ENCODE measurements around the gene ATP2C2.
"Not testable (repeated sequence)": the region's sequence is repeated elsewhere in the genome, so short reads cannot be mapped to it uniquely, and the experiment has no call there.

ATP2C2 gene

DNA sequence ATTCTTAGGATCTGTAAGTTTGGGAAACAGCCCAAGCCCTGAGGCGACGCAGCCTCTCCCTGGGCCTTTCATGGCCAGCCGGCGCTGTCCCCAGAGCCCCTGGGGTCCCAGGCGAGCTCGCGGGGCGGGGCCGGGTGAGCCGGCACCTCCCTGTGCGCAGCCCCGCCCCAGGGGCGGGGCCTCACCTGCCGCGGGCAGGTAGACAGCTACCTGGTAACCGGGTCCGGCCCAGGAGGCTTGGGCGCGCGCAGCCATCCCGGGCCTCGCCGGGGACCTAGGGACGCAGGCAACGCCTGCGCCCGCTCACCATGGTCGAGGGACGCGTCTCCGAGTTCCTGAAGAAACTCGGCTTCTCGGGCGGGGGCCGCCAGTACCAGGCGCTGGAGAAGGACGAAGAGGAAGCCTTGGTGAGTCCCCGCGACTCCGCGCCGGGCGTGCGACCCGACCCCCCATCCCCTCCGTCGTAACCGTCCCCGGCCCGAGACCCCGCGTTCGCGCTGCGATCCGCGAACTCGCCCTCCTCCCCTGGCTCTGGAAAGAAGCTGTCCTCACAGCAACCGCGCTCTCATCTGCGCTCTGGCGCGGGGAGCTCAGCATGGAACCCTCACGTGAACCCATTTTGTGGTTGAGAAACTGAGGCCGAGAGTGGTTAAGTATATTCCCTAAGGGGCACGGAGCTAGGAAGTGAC lies at the start of gene ATP2C2:
ATP2C2 (plus strand) TSS at position 231 of the 689 bp plus-strand sequence; CDS start at position 309, 78 bp downstream.
- no peak for DNase-seq (ENCODE audit: low read depth in 2 of 2)

GRCh38 chr16:84319146-84319760 lies 49.1 kb upstream of the ATP2C2 start:
- DNase-seq (ENCODE audit: low read depth in 2 of 2): no peak

GRCh38 chr16:84320511-84320910 lies 47.8 kb upstream of the ATP2C2 start:
- DNase-seq (ENCODE audit: low read depth in 2 of 2): no peak

- DNase-seq (ENCODE audit: low read depth in 2 of 2): no peak
These were observed 46.4 kb upstream of the ATP2C2 start for GRCh38 chr16:84321932-84322331.

GRCh38 chr16:84322749-84323148 lies 45.6 kb upstream of the ATP2C2 start:
- no peak for DNase-seq (ENCODE audit: low read depth in 2 of 2)

GRCh38 chr16:84323606-84324005 lies 44.7 kb upstream of the ATP2C2 start:
- no peak for DNase-seq (ENCODE audit: low read depth in 2 of 2)

- no peak for DNase-seq (ENCODE audit: low read depth in 2 of 2)
These were observed 43.7 kb upstream of the ATP2C2 start for GRCh38 chr16:84324434-84325262.

DNA sequence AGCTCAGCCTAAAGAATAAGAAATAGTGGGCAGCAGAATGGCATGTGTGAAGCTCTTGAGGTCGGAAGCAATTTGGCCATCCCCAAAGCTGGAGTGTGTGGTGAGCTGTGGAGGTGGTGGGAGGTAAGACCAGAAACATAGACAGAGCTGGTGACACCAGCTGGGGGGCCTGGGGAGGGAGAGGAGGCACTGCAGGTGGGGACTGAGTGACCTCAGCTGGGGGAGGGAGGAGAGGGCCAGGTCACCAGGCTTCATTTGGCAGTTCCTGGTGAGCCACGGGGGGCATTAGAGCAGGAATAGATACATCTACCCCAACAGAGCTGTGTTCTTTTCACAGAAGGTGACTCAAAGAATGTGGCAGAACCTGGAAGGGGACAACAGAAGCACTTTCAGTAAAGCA lies 41.8 kb upstream of the ATP2C2 start:
- no peak for DNase-seq (ENCODE audit: low read depth in 2 of 2)

DNA sequence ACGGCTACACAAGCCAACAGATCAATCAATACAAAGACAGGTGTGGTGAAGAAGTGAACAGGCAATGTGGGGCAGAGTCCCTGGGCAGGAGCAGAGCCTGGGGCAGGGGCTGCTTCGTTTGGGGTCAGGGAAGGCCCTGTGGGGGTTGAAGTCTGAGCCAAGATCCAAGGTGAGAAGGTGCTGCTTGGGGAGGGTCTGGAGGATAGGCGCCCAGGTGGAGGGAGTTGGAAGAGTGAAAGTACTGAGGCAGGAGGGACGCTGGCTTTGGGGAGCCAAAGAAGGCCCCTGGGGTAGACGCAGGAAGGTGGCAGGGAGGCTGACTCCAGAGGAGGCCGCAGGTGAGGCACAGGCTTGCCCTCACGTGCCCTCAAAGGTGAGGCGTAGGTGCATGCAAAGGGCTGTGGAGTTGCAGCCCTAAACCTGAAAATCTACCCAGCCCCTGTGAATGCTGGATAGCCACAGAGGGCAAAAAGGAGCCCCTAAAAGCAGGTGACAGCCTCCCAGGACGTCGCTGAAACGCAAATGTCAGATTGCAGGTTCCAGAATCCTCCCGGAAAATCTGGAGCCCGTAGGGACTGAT lies 40.3 kb upstream of the ATP2C2 start:
- DNase-seq (ENCODE audit: low read depth in 2 of 2): no peak

DNA sequence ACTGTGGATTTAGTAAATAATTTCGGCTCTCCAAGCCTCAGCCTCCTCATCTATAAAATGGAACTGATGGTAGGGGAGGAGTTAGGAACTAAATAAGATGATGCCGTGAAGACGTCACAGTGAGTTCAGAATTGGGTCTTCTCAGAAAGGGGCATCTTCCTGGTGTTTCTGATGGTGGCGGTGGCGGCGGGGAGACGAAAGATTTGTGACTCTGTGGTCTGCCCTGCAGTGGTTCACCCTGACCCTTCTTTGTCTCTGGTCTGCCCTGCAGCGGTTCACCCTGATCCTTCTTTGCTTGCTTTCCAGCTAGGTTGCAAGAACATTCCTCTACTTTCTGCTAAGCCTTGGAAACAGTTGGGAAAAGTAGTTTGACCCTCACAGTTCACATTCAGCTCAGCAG lies 39.3 kb upstream of the ATP2C2 start:
- no peak for DNase-seq (ENCODE audit: low read depth in 2 of 2)

- DNase-seq (ENCODE audit: low read depth in 2 of 2): no peak
These were observed 38.3 kb upstream of the ATP2C2 start for GRCh38 chr16:84329843-84330684.

- DNase-seq (ENCODE audit: low read depth in 2 of 2): no peak
These were observed 37.7 kb upstream of the ATP2C2 start for GRCh38 chr16:84330685-84331050.

- no peak for DNase-seq (ENCODE audit: low read depth in 2 of 2)
These were observed 36.1 kb upstream of the ATP2C2 start for GRCh38 chr16:84331998-84332780.

GRCh38 chr16:84332975-84333684 lies 35.2 kb upstream of the ATP2C2 start:
- no peak for DNase-seq (ENCODE audit: low read depth in 2 of 2)

GRCh38 chr16:84334058-84334457 lies 34.3 kb upstream of the ATP2C2 start:
- DNase-seq (ENCODE audit: low read depth in 2 of 2): no peak

GRCh38 chr16:84334482-84334881 lies 33.9 kb upstream of the ATP2C2 start:
- no peak for DNase-seq (ENCODE audit: low read depth in 2 of 2)

DNA sequence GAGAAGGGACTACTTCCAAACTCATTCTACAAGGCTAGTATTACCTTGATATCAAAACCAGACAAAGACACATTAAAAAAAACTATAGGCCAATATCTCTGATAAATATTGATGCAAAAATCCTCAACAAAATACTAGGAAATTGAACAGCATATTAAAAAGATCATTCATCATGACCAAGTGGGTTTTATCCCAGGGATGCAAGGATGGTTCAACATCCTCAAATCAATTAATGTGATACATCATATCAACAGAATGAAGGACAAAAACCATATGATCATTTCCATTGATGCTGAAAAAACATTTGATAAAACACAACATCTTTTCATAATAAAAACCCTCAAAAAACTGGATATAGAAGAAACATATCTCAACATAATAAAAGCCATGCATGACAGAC lies 31.1 kb upstream of the ATP2C2 start:
- not testable (repeated sequence) for DNase-seq (ENCODE audit: low read depth in 2 of 2)

- DNase-seq (ENCODE audit: low read depth in 2 of 2): no peak
These were observed 29.0 kb upstream of the ATP2C2 start for GRCh38 chr16:84339311-84339710.

- DNase-seq (ENCODE audit: low read depth in 2 of 2): no peak
These were observed 28.6 kb upstream of the ATP2C2 start for GRCh38 chr16:84339766-84340165.

Data from stimulated activated CD8-positive, alpha-beta memory T cell treated with anti-CD3 and anti-CD28 coated beads, Interleukin-2, amount 100 ng/mL, for 1 hour (primary cell).